Duodenal mucosa (tissue), 2 donors: ENCODE data around the gene TRIM23.

Experiments used
- H3K27ac ChIP-seq: one replicate; pipeline ENCODE4 v1.7.0; 2013; ENCODE audit warnings: low read depth, low read length
- H3K27me3 ChIP-seq, 2 donors: one replicate each; pipeline ENCODE4 v1.7.0; 2013; ENCODE audit warnings: low read length in 2 of 2, control low read depth in 1 of 2; ENCODE audit not compliant: insufficient read depth in 2 of 2, control insufficient read depth in 1 of 2
- H3K36me3 ChIP-seq, 2 donors: one replicate each; pipeline ENCODE4 v1.7.0; 2013; ENCODE audit warnings: low read length in 2 of 2, control low read depth in 1 of 2; ENCODE audit not compliant: insufficient read depth in 2 of 2, control insufficient read depth in 1 of 2
- H3K4me1 ChIP-seq, 2 donors: one replicate each; pipeline ENCODE4 v1.7.0; 2013; ENCODE audit warnings: low read length in 2 of 2, control low read depth in 1 of 2; ENCODE audit not compliant: insufficient read depth in 2 of 2, control insufficient read depth in 1 of 2
- H3K4me3 ChIP-seq, 2 donors: one replicate each; pipeline ENCODE4 v1.7.0; 2013; ENCODE audit warnings: low read length in 2 of 2, low read depth in 1 of 2
- H3K9ac ChIP-seq, 2 donors: one replicate each; pipeline ENCODE4 v1.7.0; 2013; ENCODE audit warnings: low read length in 2 of 2, low read depth in 1 of 2
- H3K9me3 ChIP-seq, 2 donors: one replicate each; pipeline ENCODE4 v1.7.0; 2013; ENCODE audit warnings: low read length in 2 of 2, control low read depth in 1 of 2; ENCODE audit not compliant: control insufficient read depth in 1 of 2

Gene TRIM23

DNA sequence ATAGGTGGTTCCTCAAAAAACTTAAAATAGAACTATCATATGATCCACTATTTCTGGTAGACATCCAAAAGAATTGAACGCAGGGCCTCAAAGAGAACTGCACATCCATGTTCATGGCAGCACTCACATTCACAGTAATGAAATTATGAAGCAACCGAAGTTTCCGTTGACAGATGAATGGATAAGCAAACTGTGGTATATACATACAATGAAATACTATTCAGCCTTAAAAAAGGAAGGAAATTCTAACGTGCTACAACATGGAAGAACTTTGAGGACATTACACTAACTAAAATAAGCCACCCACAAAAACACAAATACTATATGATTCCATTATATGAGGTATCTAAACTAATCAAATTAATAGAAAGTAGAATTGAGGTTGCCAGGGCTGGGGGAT, 79.7 kb downstream of the TRIM23 start:
- no peak overlapping the region for H3K9ac ChIP-seq
- H3K36me3 ChIP-seq, result no peaks in the 10 kb centered on the region
- H3K4me1 ChIP-seq, result no peaks in the 10 kb centered on the region
- H3K4me3 ChIP-seq, result no peak overlapping the region
- no peaks in the 10 kb centered on the region for H3K27me3 ChIP-seq
- no peak overlapping the region for H3K27ac ChIP-seq
- H3K9me3 ChIP-seq, result no peaks in the 10 kb centered on the region

DNA sequence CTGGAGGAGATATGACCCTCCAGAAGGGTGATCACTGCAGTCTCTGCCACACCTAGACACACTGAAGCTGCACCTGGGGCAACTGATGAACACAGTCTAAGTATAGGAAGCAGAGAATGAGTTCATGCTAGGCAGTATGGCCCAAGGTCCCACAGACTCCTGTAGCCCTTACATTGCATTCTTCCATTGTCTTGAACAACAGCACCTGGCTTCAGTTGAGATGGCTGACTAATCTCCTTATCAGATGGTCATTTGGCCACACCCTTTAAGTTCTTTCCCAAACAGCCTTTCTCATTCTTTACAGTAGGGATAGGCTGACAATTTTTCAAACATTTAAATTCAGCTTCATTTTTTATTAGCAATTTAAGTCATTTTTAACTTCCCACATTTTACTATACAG, 84.3 kb downstream of the TRIM23 start:
- Histone ChIP-seq H3K27me3 (no peaks in the 10 kb centered on the region), H3K36me3 (no peaks in the 10 kb centered on the region), H3K4me1 (no peaks in the 10 kb centered on the region), H3K27ac (no peak overlapping the region), H3K4me3 (no peak overlapping the region), H3K9ac (no peak overlapping the region), H3K9me3 (no peaks in the 10 kb centered on the region)
